Vagina (tissue), 2 donors: ENCODE measurements around the gene FNDC5. TPM values are rescaled to one million over a fixed set of nuclear protein-coding genes. Genes with fewer than 3 reads are reported as not detected.

Experiments
- DNase-seq, 2 donors: peaks; one replicate each; pipeline ENCODE4 v3.0.0-alpha.2; 2017; ENCODE audit errors: extremely low spot score in 2 of 2
- H3K27ac ChIP-seq: fragments of 200-600 bp; sonication (generic); one replicate; pipeline ENCODE4 v1.5.1; 2019
- H3K27me3 ChIP-seq: fragments of 200-600 bp; sonication (generic); one replicate; pipeline ENCODE4 v1.5.1; 2019
- H3K36me3 ChIP-seq, 2 donors: fragments of 200-600 bp; sonication (generic); one replicate each; pipeline ENCODE4 v1.5.1; 2017 to 2019
- H3K4me1 ChIP-seq: fragments of 200-600 bp; sonication (generic); one replicate; pipeline ENCODE4 v1.5.1; 2019
- H3K4me3 ChIP-seq, 2 donors: fragments of 200-600 bp; sonication (generic); 1 replicate in 1 of 2; 2 replicates in 1 of 2; pipeline ENCODE4 v1.5.1; 2016 to 2019
- H3K9me3 ChIP-seq: fragments of 200-600 bp; sonication (generic); one replicate; pipeline ENCODE4 v1.5.1; 2019
- CTCF ChIP-seq, 3 experiments: fragments of 450-650 bp in 2 of 3; fragments of 200-600 bp in 1 of 3; sonication (generic) in 1 of 3; IDR thresholded peaks; one replicate each; pipeline ENCODE4 v1.5.1; 2017 to 2019; ENCODE audit warnings: antibody characterized with exemption in 3 of 3, mild to moderate bottlenecking in 2 of 3, moderate library complexity in 2 of 3
- POLR2A ChIP-seq, 2 donors: fragments of 450-650 bp; IDR thresholded peaks; one replicate each; pipeline ENCODE4 v1.6.1; 2017; ENCODE audit warnings: antibody characterized with exemption in 2 of 2, mild to moderate bottlenecking in 2 of 2, moderate library complexity in 2 of 2
- POLR2AphosphoS5 ChIP-seq, 2 donors: sonication (generic); formaldehyde crosslinking; IDR thresholded peaks; one replicate each; pipeline ENCODE4 v1.9.0; 2017; ENCODE audit warnings: antibody characterized with exemption in 2 of 2, mild to moderate bottlenecking in 2 of 2, low read depth in 1 of 2; ENCODE audit not compliant: insufficient read depth in 1 of 2
- intact Hi-C: fragments of 100-400 bp; cut with DNase I; formaldehyde crosslinking; loops from one replicate; pipeline ENCODE4 v1.15.1; 2023
- total RNA-seq: library from RNA; depleted of rRNA; stranded (reverse); fragments of >200 nt; gene quantifications from one replicate; pipeline ENCODE4 v1.2.3, GENCODE V29; 2016

The FNDC5 gene
- total RNA-seq = 4.7 TPM

DNA sequence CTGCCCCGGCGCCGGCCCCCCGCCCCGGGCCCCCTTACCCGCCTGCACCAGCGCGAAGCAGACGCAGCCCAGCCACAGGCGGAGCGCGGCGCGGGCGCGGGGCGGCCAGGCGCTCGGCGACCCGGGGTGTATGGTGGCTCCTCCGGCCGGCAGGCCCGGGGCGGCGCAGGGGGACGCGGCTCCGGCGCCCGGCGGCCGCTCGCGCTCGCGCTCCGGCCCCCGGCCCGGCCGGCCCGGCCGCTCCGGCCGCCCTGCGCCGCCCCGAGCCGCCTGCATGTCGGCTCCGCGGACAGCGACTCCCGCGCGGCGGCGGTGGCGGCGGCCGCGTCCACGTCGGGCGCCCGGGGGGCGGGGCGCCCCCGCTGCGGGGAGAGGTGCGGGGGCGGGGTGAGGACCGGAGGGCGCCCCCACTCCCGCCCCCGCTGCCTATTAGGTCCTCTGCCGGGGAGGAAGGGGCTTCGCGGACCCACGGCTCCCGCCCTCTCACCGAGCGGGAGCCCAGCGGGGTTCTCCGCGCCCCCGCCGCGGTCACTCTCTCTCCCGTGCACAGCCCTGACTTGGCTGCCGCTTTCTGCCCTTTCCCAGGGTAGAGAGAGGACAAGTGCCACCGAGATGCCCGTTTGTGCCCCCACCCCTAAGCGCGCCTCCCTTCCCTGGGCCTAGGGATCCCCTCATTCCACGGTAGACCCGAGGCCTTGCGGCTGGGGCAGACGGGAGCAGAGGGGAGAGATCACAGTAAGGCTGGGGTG lies at the start of gene FNDC5:
FNDC5 (minus strand) TSS at position 298 of the 749 bp plus-strand sequence.
- intact Hi-C loops = loop anchor here (10.0 kb wide), 1 partner anchor 156 kb away; no protein-coding TSS in a partner anchor
- H3K9me3 ChIP-seq = no peaks in the 10 kb centered on the region
- H3K27me3 ChIP-seq = no peaks in the 10 kb centered on the region
- TF ChIP-seq POLR2AphosphoS5 (IDR thresholded peaks at IDR 0.05; ENCODE audit: insufficient read depth in 1 of 2, low read depth in 1 of 2) (no peak), CTCF (IDR thresholded peaks at IDR 0.05) (no peak)
- no peaks in the 10 kb centered on the region for H3K36me3 ChIP-seq
- peak within 1 kb of the TSS; percentile 38 to 56 for H3K4me3 ChIP-seq
- peak in 1 of 2 donors; percentile 72 for DNase-seq
- peaks cover 26% of the 10 kb centered on the region for H3K4me1 ChIP-seq
- H3K27ac ChIP-seq = peak within 1 kb of the TSS; percentile 41

DNA sequence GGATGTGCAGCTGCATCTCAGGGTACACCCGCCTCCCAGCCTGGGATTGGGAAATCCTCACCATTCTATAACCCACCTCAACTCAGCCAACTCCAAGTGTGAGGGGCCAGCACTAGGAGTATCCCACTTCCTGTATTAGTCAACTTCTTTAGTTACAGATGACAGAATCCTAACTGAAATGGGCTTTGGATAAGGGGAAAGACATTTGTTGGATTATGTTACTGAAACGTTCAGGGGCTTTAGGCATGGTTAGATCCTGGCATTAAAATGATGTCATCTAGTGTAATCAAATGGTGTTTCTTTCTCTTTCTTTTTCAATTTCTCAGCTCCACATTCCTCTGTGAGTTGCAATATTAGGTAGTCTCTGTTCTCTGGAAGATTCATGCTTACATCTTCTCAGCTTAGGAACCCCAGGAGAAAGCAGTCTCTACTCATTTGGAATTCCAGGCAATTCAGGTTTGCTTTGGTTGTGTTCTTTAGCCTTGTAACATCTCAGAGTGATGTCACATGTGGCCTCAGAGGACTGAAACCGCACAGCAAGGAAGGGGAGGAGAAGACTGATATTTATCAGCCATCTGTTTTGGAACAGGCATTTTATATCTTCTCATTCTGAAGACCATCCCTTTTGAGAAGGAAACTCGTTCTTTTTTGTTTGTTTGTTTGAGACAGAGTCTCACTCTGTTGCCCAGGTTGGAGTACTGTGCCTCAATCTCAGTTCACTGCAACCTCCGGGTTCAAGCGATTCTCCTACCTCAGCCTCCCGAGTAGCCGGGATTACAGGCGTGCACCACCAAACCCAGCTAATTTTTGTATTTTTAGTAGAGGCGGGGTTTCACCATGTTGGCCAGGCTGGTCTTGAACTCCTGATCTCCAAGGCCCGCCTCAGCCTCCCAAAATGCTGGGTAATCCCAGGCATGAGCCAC lies 49.4 kb upstream of the FNDC5 start:
- TF ChIP-seq CTCF (IDR thresholded peaks at IDR 0.05) (no peak), POLR2AphosphoS5 (IDR thresholded peaks at IDR 0.05; ENCODE audit: insufficient read depth in 1 of 2, low read depth in 1 of 2) (no peak), POLR2A (IDR thresholded peaks at IDR 0.05) (no peak)
- H3K9me3 ChIP-seq = no peaks in the 10 kb centered on the region
- no peaks in the 10 kb centered on the region for H3K36me3 ChIP-seq
- no peak overlapping the region for H3K27ac ChIP-seq
- intact Hi-C loops = no loop called here
- H3K4me3 ChIP-seq = no peak overlapping the region
- DNase-seq = no peak
- no peaks in the 10 kb centered on the region for H3K27me3 ChIP-seq
- H3K4me1 ChIP-seq = peaks cover 6% of the 10 kb centered on the region

DNA sequence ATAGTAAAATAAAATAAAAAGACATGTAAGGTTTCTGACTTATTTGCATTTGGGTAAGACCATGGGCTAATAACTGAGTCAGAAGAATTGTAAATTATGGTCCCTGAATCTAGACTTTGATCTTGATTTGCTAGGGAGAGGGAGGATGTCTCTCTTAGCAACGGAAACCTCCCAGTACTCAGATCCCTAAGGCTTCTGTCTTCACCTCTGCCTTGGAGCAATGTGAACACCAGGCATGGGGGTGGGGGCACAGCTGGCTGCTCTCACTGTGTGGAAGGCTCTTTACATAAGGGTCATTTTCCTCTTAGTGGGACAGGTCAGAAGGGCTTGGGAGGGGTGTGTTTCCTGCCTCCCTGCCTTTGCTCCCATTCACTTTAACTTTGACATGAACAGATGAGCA lies 47.5 kb upstream of the FNDC5 start:
- Histone ChIP-seq H3K27me3 (no peaks in the 10 kb centered on the region), H3K36me3 (no peaks in the 10 kb centered on the region), H3K4me3 (no peak overlapping the region), H3K9me3 (no peaks in the 10 kb centered on the region), H3K4me1 (no peaks in the 10 kb centered on the region), H3K27ac (no peak overlapping the region)
- no peak for DNase-seq
- TF ChIP-seq POLR2AphosphoS5 (IDR thresholded peaks at IDR 0.05; ENCODE audit: insufficient read depth in 1 of 2, low read depth in 1 of 2) = no peak
- no peak for TF ChIP-seq POLR2A (IDR thresholded peaks at IDR 0.05)
- intact Hi-C loops = no loop called here

DNA sequence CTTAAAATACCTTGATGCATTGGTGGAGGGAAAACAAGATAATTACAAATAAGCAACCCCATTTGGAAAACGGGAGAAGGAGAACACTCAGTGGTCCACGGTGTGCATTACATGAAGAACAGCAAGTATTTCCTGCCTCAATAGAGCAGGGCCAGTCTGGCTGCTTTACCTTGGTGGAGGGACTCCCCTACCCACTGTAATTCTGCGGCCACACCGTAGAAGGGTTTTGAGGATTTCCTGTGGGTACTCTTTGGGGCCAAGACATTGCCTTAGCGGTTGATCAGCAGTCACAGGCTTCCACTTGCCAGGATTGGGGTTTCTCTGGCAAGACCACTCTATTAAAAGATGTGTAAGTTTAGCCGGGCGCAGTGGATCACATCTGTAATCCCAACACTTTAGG lies 46.8 kb upstream of the FNDC5 start:
- intact Hi-C loops = no loop called here
- no peak overlapping the region for H3K27ac ChIP-seq
- no peak for TF ChIP-seq POLR2AphosphoS5 (IDR thresholded peaks at IDR 0.05; ENCODE audit: insufficient read depth in 1 of 2, low read depth in 1 of 2)
- TF ChIP-seq POLR2A (IDR thresholded peaks at IDR 0.05) = no peak
- no peak for TF ChIP-seq CTCF (IDR thresholded peaks at IDR 0.05)

DNA sequence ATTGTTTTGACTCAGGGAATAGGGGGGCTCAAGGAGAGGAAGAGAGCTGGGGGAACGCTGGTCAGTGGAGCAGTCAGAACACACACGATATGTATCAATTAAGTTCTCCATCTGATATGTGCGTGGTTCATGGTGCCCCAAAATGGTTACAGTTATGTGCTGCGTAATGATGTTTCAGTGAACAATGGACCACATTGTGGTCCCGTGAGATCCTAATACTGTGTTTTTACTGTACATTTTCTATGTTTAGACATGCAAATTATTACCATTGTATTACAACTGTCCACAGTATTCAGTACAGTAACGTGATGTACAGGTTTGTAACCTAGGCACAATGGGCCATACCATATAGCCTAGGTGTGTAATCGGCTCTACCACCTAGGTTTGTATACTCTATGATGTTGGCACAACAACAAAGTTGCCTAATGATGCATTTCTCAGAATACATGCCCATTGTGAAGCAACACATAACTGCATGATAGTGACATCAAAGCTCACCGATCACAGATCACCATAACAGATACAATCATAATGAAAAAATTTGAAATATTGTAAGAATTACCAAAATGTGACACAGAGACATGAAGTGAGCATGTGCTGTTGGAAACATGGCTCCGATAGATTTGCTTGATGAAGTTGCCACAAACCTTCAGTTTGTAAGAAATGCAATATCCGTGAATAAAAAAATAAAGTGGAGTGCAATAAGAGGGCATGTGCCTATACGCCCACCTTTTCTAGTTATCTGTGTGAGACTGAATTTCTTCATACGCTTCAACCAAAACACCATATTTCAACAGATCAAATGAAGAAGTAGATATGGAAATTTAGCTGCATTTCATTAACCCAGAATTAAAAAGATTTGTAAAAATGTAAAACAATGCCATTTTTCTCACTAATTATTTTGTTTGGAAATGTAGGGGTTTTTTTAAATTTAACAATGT lies 45.3 kb upstream of the FNDC5 start:
- DNase-seq = no peak
- TF ChIP-seq CTCF (IDR thresholded peaks at IDR 0.05) = no peak
- no peak for TF ChIP-seq POLR2A (IDR thresholded peaks at IDR 0.05)
- intact Hi-C loops = no loop called here
- Histone ChIP-seq H3K9me3 (no peaks in the 10 kb centered on the region), H3K4me1 (no peaks in the 10 kb centered on the region), H3K27ac (no peak overlapping the region), H3K27me3 (no peaks in the 10 kb centered on the region), H3K36me3 (no peaks in the 10 kb centered on the region), H3K4me3 (no peak overlapping the region)

More for the DNA sequence above, 46.8 kb upstream of the FNDC5 start:
- H3K36me3 ChIP-seq = no peaks in the 10 kb centered on the region
- H3K27me3 ChIP-seq = no peaks in the 10 kb centered on the region
- H3K4me1 ChIP-seq = no peaks in the 10 kb centered on the region
- H3K9me3 ChIP-seq = no peaks in the 10 kb centered on the region
- no peak overlapping the region for H3K4me3 ChIP-seq
- DNase-seq = no peak
